ENCODE data around the gene FGFBP3. TPM values are rescaled to one million over a fixed set of nuclear protein-coding genes. Genes with fewer than 3 reads are reported as not detected.

Gene FGFBP3
- under 0.01 and 0.08 TPM in 2 replicates for total RNA-seq

DNA sequence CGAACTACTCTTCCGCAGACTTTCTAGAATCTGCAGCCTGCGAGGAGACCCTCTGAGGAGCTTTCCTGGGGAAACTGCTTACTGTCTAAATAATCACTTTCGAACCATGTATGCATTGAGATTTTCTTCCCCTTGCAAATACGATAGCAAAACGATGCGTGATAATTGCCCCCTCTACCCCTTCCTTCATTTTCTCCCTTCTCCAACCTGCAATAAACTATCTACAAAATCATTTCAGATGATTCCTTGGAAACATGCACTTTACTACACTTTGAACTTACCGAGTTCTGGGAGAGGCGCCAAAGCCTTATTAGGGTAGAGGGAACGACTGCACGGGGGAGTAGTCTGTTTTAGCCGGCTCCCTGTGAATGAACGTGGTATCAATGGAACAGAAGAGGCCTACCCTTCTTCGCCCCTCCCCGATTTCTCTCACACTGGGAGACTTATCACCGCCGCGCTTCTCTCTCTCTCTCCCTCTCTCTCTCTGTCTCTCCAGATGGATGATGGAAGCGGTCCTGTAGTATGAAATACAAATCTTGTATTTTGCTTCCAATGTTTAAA lies at the start of gene FGFBP3:
FGFBP3 (minus strand) TSS at position 370 of the 561 bp plus-strand sequence. CDS start 517 bp downstream, outside the sequence.

DNA sequence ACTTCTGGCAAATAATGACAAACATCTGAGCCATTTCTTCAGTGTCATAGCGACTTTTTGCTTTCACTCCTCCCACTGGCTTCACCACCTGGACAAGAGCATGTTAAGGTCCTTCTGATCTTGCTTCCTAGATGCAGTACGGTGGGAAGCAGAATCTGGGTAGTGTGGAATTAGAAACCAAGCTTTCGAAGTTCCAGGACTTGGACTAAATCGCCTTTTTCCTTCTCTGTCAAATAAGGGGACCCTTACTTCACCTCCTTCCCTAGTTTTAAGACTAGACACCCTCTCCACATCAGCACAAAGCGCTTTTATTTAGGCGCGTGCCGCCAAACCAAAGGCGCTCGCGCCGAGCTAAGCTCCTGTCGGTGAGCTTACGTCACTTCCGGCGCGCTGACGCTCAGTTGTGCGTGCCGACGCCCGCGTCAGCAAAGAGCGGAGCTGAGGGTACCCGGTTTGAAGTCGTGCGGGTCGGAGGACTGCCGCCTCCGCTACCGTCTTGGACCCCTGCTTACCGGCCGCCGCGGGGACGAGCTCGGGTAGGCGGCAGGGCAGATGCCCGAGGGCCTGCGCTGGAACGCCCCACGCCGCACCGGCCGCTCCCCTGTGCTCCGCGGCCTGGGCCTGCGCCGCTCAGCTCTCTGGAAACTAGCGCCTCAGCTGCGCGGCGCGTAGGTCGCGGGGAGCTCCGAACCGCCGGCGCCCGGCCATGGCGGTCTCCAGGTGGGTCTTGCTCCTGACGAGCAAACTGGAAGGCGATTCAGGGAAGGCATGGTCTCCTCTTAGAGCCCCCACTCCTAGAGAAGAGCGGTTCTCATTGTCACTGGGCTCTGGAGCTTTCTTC lies 14.3 kb upstream of the FGFBP3 start, which contains the start of gene BTAF1:
BTAF1 (plus strand) TSS at position 400 of the 841 bp plus-strand sequence; CDS start at position 707, 307 bp downstream.

Other genes with a start within 250 kb of the FGFBP3 start
- 18.2 and 23.6 TPM in 2 replicates for gene TNKS2, start 111.1 kb downstream of the FGFBP3 start, total RNA-seq
- gene BTAF1, start 14.3 kb upstream of the FGFBP3 start, total RNA-seq: 13.6 and 14.7 TPM in 2 replicates

All from hair follicular keratinocyte (primary cell).